OCI-LY1 (cell line): Measurements from ENCODE around the gene ELSPBP1.

ENCODE experiments used
- H2AFZ ChIP-seq: fragments of 200-600 bp; sonication (generic), shearing (Covaris generic); 2 replicates; pipeline ENCODE4 v1.6.0; 2014; ENCODE audit warnings: antibody characterized with exemption, mild to moderate bottlenecking, low read length
- H3F3A ChIP-seq: fragments of 200-600 bp; sonication (generic), shearing (Covaris generic); 2 replicates; pipeline ENCODE4 v1.6.0; 2014; ENCODE audit warnings: mild to moderate bottlenecking, antibody characterized with exemption, low read length, moderate library complexity; ENCODE audit not compliant: insufficient read depth
- H3K27ac ChIP-seq: fragments of 200-600 bp; sonication (generic); 2 replicates; pipeline ENCODE4 v1.5.1; 2014; ENCODE audit warnings: low read length, mixed run types, mild to moderate bottlenecking, low read depth; ENCODE audit not compliant: poor library complexity, severe bottlenecking
- H3K27me3 ChIP-seq: fragments of 200-600 bp; sonication (generic); 2 replicates; pipeline ENCODE4 v1.6.0; 2014; ENCODE audit warnings: antibody characterized with exemption, mild to moderate bottlenecking, low read length, moderate library complexity; ENCODE audit not compliant: insufficient read depth
- H3K36me3 ChIP-seq: fragments of 200-600 bp; sonication (generic); 2 replicates; pipeline ENCODE4 v1.6.1; 2014; ENCODE audit warnings: mild to moderate bottlenecking, antibody characterized with exemption, low read length, moderate library complexity, mixed read lengths; ENCODE audit not compliant: insufficient read depth
- H3K4me1 ChIP-seq: fragments of 200-600 bp; sonication (generic); 2 replicates; pipeline ENCODE4 v1.5.1; 2014; ENCODE audit warnings: mild to moderate bottlenecking, low read length, moderate library complexity; ENCODE audit not compliant: insufficient read depth, severe bottlenecking
- H3K4me2 ChIP-seq: fragments of 200-600 bp; sonication (generic), shearing (Covaris generic); 2 replicates; pipeline ENCODE4 v1.6.1; 2014; ENCODE audit warnings: low read length
- H3K4me3 ChIP-seq: fragments of 200-600 bp; sonication (generic); 2 replicates; pipeline ENCODE4 v1.5.1; 2014; ENCODE audit warnings: low read length, low read depth, mild to moderate bottlenecking, mixed read lengths; ENCODE audit not compliant: poor library complexity, severe bottlenecking
- H3K79me2 ChIP-seq: fragments of 200-600 bp; shearing (Covaris generic); 2 replicates; pipeline ENCODE4 v1.6.1; 2016; ENCODE audit warnings: mixed run types, low read length, mixed read lengths; ENCODE audit not compliant: insufficient read depth
- H3K9ac ChIP-seq: fragments of 200-600 bp; sonication (generic), shearing (Covaris generic); 2 replicates; pipeline ENCODE4 v1.6.1; 2014; ENCODE audit warnings: mild to moderate bottlenecking, low read length, mixed read lengths
- H3K9me2 ChIP-seq: fragments of 200-600 bp; sonication (generic), shearing (Covaris generic); 2 replicates; pipeline ENCODE4 v1.6.1; 2014; ENCODE audit warnings: low read depth, mild to moderate bottlenecking, low read length, mixed read lengths
- H3K9me3 ChIP-seq: fragments of 200-600 bp; shearing (Covaris generic); 2 replicates; pipeline ENCODE4 v1.6.1; 2014; ENCODE audit warnings: low read length, mixed read lengths
- H4K20me1 ChIP-seq: fragments of 200-600 bp; sonication (generic), shearing (Covaris generic); 2 replicates; pipeline ENCODE4 v1.6.0; 2016; ENCODE audit warnings: mild to moderate bottlenecking, low read length; ENCODE audit not compliant: insufficient read depth
- EZH2 ChIP-seq: fragments of 200-600 bp; sonication (generic), shearing (Covaris generic); IDR thresholded peaks from 2 replicates; pipeline ENCODE4 v1.8.0; 2017; ENCODE audit warnings: borderline replicate concordance, mixed run types, mild to moderate bottlenecking, antibody characterized with exemption, low read length, moderate library complexity, mixed read lengths
- TF ChIP-seq, protein P1 (sequence below): fragments of 200-600 bp; sonication (generic), shearing (Covaris generic); IDR thresholded peaks from 2 replicates; pipeline ENCODE4 v1.5.1; 2017; ENCODE audit warnings: mild to moderate bottlenecking, antibody characterized with exemption, low read length, moderate library complexity, mixed read lengths

The ELSPBP1 gene

DNA sequence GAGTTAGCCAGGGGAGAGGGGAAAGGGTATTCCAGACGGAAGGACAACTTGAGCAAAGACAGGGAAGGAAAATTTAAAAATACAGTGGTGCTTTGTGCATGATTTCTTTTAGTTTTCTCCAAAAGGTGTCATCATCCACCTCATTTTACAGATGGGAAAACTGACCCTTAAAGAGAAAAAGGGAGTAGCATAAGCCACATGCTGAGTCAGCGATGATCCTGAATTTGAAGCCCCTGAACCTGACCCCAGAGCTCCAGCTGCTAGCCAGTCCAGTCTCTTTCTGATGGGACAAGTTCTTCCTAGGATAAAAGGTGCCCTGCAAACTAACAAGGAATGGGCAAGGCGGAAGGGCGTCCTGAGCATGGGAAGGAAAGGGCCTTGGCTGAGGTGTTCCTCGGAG, 39.2 kb downstream of the ELSPBP1 start:
- TF ChIP-seq, protein P1, sequence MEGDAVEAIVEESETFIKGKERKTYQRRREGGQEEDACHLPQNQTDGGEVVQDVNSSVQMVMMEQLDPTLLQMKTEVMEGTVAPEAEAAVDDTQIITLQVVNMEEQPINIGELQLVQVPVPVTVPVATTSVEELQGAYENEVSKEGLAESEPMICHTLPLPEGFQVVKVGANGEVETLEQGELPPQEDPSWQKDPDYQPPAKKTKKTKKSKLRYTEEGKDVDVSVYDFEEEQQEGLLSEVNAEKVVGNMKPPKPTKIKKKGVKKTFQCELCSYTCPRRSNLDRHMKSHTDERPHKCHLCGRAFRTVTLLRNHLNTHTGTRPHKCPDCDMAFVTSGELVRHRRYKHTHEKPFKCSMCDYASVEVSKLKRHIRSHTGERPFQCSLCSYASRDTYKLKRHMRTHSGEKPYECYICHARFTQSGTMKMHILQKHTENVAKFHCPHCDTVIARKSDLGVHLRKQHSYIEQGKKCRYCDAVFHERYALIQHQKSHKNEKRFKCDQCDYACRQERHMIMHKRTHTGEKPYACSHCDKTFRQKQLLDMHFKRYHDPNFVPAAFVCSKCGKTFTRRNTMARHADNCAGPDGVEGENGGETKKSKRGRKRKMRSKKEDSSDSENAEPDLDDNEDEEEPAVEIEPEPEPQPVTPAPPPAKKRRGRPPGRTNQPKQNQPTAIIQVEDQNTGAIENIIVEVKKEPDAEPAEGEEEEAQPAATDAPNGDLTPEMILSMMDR, result no peak
- TF ChIP-seq EZH2, result no peak
- Histone ChIP-seq H4K20me1 (no peaks in the 10 kb centered on the region), H3K4me3 (no peak overlapping the region), H3K4me1 (no peaks in the 10 kb centered on the region), H3K27ac (no peak overlapping the region), H3K9ac (no peak overlapping the region), H3F3A (no peaks in the 10 kb centered on the region), H3K4me2 (no peak overlapping the region), H3K79me2 (no peaks in the 10 kb centered on the region), H3K9me3 (no peaks in the 10 kb centered on the region), H3K27me3 (no peaks in the 10 kb centered on the region; the same call in 1 of the 2 replicates), H2AFZ (no peak overlapping the region), H3K9me2 (no peaks in the 10 kb centered on the region), H3K36me3 (no peaks in the 10 kb centered on the region)

DNA sequence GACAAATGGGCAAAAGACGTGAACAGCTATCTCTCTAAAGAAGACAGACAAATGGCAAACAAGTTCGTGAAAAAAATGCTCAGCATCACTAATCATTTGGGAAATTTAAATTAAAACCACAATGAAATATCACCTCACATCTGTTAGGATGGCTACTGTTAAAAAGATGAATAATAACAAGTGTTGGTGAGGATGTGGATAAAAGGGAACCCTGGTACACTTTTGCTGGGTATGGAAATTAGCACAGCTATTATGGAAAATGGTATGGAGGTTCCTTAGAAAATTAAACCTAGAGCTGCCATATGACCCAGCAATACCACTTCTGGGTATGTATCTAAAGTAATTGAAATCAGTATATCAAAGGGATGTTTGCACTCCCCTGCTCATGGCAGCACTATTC, 42.3 kb downstream of the ELSPBP1 start:
- Histone ChIP-seq H3K4me2 (no peak overlapping the region), H3F3A (no peaks in the 10 kb centered on the region), H3K36me3 (no peaks in the 10 kb centered on the region), H3K9me2 (no peaks in the 10 kb centered on the region), H3K27me3 (peaks cover 14% of the 10 kb centered on the region; the same call in 1 of the 2 replicates), H2AFZ (no peak overlapping the region), H3K9me3 (no peaks in the 10 kb centered on the region), H3K79me2 (no peaks in the 10 kb centered on the region), H4K20me1 (no peaks in the 10 kb centered on the region), H3K4me1 (no peaks in the 10 kb centered on the region), H3K27ac (no peak overlapping the region), H3K4me3 (no peak overlapping the region), H3K9ac (no peak overlapping the region)
- TF ChIP-seq, protein P1, result no peak
- no peak for TF ChIP-seq EZH2

DNA sequence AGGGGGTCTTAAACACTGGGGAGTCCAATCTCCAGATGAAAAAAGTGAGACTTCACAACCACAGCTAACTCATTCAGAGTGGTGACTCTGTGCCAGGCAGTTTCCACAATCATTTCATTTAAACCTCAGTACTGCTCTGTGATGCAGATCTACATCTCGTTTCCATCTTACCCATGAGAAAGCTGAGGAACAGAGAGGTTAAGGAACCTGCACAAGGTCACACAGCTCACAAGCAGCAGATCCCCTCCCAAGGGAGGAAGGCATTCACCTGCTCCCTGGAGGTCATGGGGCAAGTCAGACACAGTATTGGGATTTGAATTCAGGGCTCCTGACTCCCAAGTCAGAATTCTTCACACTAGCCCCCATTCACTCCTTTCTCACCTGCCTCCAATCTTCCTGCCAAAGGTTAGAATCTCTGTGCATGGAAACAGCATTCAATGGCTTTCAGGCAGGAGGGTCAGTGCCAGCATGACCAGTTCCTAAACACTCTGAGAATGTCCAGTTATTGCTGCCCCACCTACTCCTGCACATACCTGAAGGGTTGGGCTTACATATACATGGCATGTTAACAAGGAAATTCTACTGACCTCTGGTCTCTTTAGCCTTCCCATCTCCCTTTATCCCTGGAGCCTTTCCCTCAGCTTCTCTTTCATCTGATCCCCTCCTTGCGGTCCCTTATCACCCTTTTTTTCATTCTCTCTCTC, 47.6 kb downstream of the ELSPBP1 start:
- Histone ChIP-seq H3K27me3 (peaks cover 14% of the 10 kb centered on the region; the same call in 1 of the 2 replicates), H3F3A (no peaks in the 10 kb centered on the region), H4K20me1 (no peaks in the 10 kb centered on the region), H3K4me3 (no peak overlapping the region), H3K9me2 (no peaks in the 10 kb centered on the region), H3K27ac (no peak overlapping the region), H3K9me3 (no peaks in the 10 kb centered on the region), H3K36me3 (no peaks in the 10 kb centered on the region), H3K79me2 (no peaks in the 10 kb centered on the region), H3K4me1 (no peaks in the 10 kb centered on the region), H3K4me2 (no peak overlapping the region), H3K9ac (no peak overlapping the region), H2AFZ (no peak overlapping the region)
- no peak for TF ChIP-seq EZH2
- TF ChIP-seq, protein P1, result no peak
